Measurements from ENCODE around the gene SH3GL1.
"Not testable (repeated sequence)": the region's sequence is repeated elsewhere in the genome, so short reads cannot be mapped to it uniquely, and the experiment has no call there.

Gene SH3GL1

DNA sequence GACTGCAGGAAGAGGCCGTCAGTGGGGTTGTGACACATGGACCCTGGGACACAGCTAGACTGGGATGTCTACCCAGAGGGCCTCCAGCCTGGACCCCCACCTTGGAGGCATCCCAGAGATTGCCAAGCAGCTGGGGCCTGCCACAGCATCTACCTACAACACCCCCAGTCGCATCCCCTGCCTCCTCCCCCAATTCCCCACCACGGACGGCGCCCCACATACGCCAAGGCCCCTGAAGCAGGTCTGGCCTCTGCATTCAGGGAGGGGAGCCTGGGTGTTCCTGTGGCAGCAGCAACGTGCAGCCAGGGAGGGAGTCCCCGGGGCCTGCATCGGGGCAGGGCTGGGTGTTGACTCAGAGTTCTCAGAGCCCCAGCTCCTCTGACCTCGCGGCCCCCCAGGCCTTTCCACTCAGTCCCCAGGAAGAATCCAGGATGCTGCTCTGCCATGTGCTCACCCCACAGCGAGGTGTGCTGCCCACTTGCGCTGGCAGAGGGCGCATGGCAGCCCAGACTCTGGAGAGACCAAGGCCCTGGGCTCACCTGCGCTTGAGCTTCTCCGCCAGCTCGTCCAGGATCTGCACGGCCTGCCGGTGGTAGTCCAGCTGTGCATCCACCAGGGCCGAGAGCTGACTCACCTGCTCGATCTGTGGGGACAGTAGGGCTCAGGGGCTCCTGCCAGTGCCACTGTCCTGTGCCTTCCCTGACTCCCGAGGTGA, 37.4 kb downstream of the SH3GL1 start:
- DNase-seq (ENCODE audit: low read depth in 2 of 2): no peak

DNA sequence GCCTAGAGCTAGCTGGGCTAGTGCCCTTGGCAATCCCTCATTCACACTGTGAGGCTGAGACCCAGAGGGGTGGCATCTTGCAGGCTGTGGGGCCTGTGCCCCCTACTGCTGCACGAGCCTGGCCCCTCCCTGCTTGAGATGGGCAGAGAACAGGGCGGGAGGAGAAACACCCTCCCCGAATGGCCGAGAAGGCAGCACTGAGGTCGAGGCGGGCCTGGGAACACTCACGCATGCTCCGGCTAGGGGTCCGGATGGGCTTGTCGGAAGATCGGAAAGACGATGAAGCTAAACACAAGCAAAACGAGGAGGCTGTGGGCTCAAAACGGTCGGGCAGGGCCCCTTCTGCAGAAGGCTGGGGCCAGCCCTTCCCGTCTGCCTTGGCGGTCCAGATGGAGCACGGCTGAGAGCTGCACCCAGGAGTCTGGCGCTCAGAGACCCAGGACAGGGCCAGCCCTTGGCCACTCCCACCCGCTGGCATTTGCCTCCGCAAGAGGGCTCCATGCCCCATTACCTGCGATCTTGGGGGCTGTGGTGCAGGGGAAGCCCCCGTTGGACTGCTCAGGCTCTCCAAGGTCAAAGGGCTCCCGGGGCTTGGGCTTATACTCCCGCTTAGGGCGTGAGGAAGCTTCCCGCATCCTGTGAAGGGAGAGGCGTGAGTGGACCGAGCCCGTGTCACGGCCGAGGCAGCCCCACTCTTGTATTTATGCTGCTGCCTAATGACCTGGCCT, 38.1 kb downstream of the SH3GL1 start:
- no peak for DNase-seq (ENCODE audit: low read depth in 2 of 2)

DNA sequence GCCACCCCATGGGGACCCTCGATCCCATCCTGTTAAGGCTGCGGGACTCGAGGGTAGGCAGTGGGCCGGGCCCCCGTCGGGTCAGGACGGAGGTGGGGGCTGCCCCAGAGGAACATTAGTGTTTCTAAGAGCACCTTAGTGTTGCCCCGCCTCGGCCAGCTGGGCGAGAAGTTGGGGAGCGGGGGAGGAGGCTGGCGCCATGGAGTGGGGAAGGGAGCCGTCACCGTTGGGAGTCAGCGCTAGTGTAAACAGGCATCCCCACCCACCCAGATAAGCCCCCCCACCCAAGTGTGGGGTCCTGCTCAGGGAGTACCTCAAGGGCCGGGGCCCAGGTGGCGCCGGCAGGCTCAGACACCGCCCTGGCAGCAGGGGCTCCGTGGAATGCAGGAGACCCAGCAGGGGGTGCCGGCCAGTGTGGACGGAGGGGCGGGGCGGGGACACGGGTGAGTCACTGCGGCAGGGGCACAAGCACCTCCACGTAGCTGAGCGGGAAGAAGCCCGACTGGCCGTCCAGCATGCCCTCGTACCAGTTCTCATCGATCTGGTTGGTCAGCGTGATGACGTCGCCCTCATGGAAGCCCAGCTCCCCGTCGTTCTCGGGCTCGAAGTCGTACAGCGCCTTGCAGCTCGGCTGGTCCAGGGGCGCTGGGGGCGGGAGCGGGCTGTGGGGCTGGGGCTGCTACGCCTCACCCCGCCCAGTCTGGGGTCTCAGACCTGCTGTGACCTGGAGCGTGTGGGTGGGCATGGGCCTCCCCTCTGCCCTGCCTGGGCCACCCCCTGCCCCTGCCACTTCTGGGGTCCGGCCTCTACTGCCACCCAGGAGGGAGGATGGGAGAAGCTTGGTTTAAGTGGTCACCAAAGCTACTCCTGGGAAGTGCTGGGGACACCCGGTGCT, 38.9 kb downstream of the SH3GL1 start:
- no peak for DNase-seq (ENCODE audit: low read depth in 2 of 2)

DNA sequence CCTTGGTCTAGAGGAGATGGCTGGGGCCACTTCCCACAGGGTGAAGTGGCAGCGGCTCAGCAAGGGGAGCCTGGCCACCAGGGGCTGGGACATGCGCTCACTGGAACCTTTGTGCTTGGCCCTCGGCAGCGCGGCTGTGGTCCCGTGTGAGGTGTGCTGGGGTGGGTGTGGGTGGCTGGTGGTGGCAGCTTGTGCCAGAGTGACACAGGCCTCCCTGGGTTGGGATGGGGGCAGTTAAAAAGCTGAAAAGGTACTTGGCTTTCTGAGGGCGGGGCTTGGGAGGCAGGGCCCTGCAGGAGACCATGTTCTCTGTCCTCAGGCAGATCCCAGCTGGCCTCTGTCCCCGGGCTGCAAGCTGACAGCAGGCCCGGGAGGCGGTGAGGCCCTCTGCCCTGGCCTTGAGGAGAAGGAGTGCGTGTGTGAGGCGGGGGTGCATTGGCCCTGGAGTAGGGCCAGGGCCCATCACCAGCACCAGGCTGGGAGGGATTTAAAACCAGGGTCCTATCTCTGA, 39.7 kb downstream of the SH3GL1 start:
- DNase-seq (ENCODE audit: low read depth in 2 of 2): no peak

DNA sequence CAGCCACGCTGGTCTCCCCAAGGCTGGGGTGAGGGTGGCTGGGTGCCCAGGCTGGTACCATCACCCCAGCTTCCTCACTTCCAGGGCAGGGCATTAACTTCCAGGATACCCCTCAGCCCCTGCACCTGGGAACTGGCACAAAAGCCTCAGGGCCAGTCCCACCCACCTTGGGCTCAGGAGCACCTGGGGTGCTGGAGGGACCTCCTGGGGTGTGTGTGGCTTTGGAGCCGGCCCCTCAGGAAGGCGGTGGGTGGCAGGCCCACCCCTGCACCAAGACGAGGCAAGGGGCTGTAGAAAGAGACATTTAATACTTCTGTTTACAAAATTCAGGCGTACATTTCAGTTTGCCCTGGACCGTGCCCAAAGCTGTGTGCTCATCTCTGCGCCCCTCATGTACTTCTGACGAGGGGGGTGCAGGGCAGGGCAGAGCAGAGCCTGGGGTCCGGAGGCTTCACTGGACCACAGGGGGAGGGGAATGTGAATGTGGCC, 40.2 kb downstream of the SH3GL1 start:
- DNase-seq (ENCODE audit: low read depth in 2 of 2): no peak

DNA sequence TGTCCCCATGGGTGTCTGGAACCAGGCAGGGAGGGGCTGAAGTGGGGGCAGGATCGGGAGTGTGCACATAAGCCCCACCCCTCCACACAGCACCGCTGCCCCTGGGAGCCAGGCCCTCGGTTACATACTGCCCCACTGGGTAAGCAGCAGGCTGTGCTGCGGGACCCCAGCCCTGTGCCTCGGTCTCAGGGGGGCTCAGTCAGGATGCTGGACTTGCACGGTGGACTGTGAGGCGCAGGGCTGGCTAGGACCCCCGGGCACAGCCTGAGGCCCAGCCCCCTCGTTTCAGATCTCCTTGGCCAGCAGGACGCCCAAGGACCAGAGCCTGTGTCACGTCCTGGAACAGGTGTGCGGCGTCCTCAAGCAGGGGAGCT, 40.7 kb downstream of the SH3GL1 start:
- DNase-seq (ENCODE audit: low read depth in 2 of 2): no peak

DNA sequence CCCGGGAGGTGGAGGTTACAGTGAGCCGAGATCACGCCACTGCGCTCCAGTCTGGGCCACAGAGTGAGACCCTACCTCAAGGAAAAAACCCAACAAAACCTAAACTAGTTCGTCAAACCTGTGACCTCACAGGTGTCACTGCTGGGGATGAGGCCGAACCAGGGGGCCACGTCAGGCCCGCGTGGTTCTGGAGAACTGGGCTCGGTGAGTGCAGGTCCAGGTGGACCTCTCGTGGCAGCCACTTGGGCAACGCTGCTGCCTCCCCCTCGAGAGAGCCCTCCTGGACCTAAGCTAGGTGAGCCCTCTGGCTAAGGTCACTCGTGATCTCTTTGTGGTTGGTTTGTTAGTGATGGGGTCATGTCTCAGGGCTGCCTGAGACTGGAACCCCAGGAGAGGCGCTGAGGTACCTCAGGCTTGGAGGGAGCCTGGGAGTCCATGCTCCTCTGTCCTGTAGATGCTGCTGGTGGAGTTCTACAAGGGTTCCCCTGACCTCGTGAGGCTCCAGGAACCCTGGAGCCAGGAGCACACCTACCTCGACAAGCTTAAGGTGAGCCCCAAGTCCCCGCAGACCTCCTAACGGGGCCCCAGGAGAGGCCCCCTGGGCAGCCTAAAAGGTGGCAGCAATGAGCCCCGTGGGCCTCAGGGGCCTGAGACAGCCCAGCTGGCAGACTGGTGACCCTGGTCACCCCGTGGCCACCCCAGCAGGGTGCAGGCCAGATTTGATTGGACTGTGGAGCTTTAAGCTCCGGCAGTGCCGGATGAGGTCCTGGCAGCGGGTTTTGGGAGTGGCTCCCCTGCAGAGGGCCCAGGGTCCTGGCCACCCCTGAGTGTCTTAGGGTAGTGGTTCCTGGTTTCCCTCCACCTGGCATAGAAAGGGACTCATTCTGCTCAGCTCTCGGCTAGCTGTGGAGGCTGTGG, 41.4 kb downstream of the SH3GL1 start:
- DNase-seq (ENCODE audit: low read depth in 2 of 2): no peak

DNA sequence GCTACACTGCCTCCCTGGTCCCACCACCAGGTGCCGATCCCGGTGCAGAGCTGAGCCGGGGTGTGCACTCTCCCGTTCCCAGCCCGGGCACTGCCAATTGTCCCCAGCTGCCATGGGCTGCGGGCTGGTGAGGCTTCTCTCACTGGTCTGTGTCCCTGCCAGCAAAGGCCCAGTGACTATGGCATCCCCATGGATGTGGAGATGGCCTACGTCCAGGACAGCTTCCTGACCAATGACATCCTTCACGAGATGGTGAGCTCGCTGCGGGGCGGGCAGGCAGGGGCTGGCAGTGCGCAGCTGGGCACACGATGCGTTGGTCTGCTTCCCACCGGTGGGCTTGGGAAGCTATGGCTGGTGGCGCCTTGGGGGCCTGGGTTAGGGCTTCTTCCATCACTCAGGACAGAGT, 42.4 kb downstream of the SH3GL1 start:
- DNase-seq (ENCODE audit: low read depth in 2 of 2): no peak

DNA sequence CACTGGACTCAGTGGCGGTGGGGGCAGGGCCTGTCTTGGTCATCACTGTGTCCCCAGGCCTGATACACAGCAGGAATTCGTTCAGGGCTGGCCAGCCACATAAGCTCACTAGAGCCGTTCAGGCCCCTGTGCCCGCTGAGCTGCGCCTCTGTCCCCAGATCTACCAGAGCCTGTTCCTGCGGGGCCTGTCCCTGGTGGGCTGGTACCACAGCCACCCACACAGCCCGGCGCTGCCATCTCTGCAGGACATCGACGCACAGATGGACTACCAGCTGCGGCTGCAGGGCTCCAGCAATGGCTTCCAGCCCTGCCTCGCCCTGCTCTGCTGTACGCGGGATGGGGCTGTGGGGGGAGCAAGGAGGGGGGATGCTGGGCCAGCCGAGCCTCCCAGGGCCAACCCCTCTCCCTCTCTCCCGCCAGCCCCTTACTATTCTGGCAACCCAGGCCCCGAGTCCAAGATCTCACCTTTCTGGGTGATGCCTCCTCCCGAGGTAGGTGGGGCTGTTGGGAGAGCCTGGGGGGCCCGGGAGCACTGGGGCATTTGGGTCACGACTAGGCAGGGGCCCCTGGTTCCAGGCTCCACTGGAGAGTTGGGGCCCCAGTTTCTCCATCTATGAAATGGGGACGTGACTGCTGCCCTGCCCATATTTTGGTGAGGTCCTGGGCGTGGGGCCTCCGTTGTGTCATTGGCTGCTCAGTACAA, 43.1 kb downstream of the SH3GL1 start:
- DNase-seq (ENCODE audit: low read depth in 2 of 2): no peak

DNA sequence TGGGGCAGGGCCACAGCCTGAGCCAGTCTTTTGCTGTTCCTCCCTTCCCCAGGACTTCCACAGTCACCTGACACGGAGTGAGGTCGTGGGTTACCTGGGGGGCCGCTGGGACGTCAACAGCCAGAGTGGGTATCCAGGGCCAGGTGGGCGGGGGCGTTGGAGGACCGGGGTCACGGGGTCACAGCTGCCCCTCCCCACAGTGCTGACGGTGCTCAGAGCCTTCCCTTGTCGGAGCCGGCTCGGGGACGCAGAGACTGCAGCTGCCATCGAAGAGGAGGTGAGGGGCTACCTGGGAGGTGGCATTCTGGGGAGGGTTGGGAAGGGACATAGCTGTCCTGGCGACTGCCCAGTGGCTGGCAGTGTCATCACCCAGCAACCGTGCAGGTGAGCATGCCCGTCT, 45.5 kb downstream of the SH3GL1 start:
- no peak for DNase-seq (ENCODE audit: low read depth in 2 of 2)

DNA sequence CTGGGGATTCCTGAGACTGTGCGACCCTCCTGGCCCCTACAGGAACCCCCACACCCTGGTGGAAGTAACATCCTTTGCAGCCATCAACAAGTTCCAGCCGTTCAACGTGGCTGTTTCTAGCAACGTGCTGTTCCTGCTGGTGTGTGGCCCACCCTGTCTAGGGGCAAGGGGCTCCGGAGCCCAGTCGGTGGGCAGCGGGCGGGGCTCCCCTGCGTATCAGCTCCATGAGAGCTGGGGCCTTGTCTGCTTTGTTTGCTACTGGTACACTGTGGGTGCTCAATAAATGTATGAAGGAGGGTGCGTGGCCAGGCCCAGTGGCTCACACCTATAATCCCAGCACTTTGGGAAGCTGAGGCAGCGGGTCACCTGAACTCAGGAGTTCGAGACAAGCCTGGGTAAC, 46.1 kb downstream of the SH3GL1 start:
- no peak for DNase-seq (ENCODE audit: low read depth in 2 of 2)

DNA sequence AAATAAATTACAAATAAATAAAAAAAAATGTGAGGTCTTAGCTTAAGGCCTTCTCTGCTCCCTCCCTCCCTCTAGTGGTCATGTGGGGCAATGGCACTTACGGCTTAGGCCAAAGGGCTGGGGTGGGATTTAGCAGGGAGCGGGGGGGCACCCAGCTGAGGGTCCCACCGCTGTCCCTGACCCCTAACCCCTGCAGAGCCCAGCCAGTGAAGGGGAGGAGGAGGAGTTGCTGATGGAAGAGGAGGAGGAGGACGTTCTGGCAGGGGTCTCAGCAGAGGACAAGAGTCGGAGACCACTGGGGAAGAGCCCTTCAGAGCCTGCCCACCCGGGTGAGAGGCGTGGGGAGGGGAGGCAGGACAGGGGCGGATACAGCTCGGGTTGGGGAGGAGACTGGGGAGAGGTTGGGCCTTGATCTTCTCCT, 47.6 kb downstream of the SH3GL1 start:
- DNase-seq (ENCODE audit: low read depth in 2 of 2): peak; percentile 32 to 34

DNA sequence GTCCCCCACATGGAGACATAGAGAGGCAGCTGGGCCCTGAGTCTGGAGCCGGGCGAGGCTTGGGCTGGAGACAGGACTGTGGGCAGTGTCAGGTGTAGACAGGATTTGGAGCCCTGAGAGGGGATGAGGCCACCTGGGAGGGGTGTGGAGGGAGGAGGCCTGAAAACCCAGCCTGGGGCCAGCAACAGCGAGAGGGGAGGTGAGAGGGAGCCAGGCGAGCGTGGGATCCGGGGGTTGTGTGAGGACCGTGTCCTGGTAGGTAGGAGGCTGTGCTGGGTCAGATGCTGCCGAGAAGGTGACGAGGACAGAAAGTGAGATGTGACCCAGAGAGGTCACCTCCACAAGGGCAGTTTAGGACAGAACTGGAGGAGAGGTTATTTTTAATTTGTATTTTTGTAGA, 49.6 kb downstream of the SH3GL1 start:
- DNase-seq (ENCODE audit: low read depth in 2 of 2): no peak

DNA sequence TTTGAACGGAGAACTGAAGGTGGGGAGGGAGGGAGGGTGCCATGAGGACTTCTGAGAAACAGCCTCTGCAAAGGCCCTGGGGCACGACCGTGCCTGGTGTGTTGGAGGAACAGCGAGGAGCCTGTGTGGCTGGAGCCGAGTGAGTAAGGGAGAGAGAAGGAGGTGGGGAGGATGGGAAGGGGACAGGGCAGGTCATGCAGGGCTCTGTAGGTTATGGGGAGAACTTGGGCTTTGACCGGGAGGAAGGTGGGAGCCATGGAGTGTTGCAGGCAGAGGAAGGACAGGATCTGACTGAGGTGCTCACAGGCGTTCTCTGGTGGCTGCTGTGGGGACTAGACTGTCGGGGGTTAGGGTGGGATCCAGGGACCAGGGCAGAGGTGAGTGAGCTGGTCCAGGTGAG, 50.2 kb downstream of the SH3GL1 start:
- DNase-seq (ENCODE audit: low read depth in 2 of 2): no peak

DNA sequence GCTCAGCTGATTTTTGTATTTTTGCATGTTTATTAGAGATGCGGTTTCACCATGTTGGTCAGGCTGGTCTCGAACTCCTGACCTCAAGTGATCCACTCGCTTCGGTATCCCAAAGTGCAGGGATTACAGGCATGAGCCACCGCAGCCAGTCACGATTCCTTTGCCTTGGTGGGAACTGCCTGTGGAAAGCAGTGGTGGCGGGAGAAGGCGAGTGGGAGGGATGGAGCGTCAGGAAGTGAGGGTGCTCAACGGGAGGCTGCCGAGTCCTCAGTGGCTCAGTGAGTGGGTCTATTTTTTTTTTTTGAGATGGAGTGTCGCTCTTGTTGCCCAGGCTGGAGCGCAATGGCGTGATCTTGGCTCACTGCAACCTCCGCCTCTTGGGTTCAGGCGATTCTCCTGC, 51.1 kb downstream of the SH3GL1 start:
- not testable (repeated sequence) for DNase-seq (ENCODE audit: low read depth in 2 of 2)

DNA sequence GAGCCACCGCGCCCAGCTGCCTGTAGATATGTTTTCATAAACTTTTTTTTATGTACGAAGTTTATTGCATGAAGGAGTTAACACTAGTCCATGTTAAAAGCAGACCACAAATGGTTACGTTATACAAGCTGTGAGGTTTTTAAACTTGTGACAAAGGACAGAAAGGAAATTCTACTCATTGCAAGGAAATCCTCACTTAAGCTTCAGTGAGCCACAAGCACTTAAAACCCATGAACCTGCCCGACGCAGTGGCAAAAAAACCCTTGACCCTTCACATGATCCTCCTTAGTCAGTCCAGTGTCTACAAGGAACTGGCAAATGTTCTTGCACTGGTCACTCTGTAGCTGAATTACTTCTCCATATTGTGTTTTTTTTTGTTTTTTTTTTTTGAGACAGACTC, 52.8 kb downstream of the SH3GL1 start:
- no peak for DNase-seq (ENCODE audit: low read depth in 2 of 2)

DNA sequence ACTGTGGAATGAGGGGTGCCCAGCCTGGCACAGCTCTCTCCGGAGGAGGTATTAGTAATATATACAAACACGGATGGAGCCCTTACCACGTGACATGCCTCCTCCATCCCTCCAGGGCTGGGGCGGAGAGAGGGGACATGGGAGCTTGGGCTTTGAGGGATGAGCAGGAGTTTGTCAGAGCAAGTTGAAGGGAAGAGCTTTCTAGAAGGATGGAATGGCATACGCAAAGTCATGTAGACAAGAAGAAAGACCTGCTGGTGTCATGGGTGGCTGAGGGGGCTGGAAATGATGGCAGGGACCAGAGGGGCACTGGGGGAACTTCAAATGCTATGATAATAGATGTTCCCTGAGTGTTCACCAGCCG, 54.3 kb downstream of the SH3GL1 start:
- DNase-seq (ENCODE audit: low read depth in 2 of 2): no peak

DNA sequence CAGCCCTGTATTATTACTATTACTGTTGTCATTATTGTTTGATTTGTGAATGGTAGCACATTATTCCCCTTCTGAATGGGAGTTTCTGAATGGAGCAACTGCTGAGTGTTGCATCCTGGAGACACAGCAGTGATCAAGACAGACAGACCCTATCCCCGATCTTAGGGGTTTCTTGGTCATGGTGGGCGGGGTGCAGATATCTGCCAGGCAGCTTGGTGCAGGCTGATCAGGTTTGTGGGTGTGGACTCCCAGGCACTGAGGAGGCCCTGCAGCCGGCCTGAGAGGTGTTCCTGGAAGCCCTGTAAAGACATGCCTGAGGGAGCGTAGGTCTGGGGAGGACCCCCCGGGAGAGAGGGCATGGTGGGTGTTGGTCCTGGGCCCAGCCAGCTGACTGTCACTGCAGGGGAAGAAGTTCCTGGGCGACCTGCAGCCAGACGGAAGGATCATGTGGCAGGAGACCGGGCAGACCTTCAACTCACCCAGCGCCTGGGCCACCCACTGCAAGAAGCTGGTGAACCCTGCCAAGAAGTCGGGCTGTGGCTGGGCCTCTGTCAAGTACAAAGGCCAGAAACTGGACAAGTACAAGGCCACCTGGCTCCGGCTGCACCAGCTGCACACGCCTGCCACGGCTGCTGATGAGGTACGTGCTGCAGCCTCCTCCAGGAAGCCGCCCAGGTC, 54.9 kb downstream of the SH3GL1 start:
- DNase-seq (ENCODE audit: low read depth in 2 of 2): no peak

DNA sequence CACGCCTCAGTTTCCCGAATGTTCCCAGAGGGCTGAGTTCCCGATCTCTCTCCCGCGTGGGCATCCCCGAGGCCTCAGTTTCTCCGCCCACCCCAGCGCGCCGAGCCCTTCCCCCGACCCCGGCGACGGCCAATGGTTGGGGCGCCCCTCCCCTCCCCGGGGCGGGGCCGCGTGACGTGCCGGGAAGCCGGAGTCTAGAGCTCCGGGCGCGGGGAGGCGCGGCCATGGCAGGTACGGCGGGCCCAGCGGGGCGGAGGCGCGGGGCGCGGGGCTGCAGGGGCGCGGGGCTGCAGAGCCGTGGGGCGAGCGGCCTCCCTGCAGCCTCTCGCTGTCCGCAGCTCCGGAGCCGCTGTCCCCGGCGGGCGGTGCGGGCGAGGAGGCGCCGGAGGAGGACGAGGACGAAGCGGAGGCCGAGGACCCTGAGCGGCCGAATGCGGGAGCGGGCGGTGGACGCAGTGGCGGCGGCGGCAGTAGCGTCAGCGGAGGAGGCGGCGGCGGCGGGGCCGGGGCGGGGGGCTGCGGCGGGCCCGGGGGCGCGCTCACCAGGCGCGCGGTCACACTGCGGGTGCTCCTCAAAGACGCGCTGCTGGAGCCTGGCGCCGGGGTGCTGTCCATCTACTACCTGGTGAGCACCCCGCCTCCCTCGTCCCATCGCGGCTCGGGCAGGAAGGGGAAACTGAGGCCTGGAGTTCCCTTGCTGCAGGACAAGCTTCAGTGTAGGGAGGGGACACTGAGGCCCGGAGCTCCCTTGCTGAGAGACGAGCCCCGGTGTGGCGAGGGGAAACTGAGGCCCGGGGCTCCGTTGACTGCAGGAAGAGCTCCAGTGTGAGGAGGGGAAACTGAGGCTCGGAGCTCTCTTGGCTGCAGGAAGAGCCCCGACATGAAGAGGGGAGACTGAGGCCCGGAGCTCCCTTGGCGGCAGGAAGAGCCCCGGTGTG, 56.7 kb downstream of the SH3GL1 start, which contains the start of gene MPND:
Gene MPND, plus strand, starts transcription at position 193 of the 938 bp plus-strand sequence. Its CDS starts 32 bp downstream, at position 225.
- DNase-seq (ENCODE audit: low read depth in 2 of 2): peak; percentile 88 to 93

All from stimulated activated CD4-positive, alpha-beta T cell treated with anti-CD3 and anti-CD28 coated beads, Interleukin-4, amount 100 ng/mL, for 48 hours (primary cell).